HTERT RPE-1 (cell line): ENCODE results near the gene NOS1AP.
"Not testable (repeated sequence)": the region's sequence is repeated elsewhere in the genome, so short reads cannot be mapped to it uniquely, and the experiment has no call there.

Experiments used
- in situ Hi-C: fragments of 300-500 bp; cut with MboI; formaldehyde crosslinking; loops from 4 replicates; pipeline ENCODE4 v1.14.3; 2020; ENCODE audit warnings: low sequenced_read_pairs

The NOS1AP gene

DNA sequence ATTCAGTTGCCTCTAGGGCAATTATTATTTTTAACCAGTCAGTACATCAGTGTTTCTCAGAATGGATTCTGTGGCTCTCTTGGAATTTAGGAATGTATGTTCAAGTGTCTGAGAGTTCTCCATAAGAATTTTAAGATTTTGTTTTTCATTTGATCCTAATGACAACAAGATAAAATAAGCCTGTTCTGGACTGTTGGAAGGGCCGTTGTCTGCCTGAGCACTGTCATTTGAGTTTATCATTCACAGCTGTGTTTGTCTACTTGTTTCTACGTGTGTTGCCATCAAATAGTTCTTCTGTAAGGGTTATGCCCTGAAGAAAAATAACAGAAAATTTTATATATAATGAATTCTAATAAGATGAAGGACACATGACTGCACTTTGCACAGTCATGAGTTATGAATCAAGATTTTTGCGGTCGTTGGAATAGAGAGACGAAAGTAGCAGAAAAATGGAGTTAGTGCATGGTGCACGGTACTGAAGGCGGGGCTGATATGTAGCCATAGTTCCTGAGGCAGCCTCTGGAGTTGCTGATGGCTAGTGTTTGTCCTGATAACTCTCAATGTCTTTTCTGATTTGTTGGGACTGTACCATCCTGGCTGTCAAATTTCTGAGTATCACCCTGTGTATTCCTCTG is 92.5 kb downstream of the NOS1AP start:
- in situ Hi-C loops, result no loop called here

- in situ Hi-C loops, result no loop called here
Observed at GRCh38 chr1:162165528-162165927, 96.0 kb downstream of the NOS1AP start.

- in situ Hi-C loops, result no loop called here
Observed at GRCh38 chr1:162166917-162167615, 97.6 kb downstream of the NOS1AP start.

DNA sequence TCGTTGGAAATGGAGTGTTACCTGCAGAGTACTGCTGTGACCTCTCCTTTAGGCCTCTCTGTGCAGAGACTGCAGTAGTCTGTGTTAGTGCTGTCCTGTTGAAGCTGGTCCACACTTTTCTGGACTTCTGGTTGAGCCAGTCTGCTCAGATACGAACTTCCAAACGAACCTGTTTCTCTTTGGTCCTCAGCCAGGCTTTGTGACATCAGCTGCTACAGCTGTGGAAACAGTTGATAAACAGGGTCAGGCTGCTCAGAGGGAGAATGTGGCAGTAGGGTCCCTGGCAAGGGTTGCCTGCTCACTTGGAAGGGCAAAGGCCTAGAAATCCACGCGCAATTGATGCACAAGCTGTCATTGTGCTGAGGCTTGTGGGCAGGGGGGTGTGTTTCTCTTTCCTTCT is 98.8 kb downstream of the NOS1AP start:
- in situ Hi-C loops, result no loop called here

- in situ Hi-C loops, result no loop called here
Observed at GRCh38 chr1:162169031-162169790, 99.7 kb downstream of the NOS1AP start.

DNA sequence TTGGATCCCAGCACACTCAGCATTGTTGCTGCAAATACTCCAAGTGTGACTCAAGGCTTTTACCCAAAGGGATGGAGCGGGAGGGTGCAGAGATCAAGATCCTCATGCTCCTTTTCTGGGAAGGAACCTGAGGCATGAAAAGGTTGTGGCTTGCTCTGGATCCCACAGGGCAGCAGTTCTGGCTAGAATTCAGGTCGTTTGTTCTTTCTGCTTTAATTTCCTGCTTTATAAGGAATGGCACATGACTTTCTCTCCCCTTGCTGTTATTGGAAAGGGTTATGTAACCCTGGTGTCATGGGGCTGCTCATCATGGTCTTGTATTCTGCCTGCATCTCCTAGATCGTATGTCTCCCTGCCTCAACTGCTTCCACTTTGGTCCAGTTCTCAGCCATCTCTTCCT is 101.6 kb downstream of the NOS1AP start:
- in situ Hi-C loops, result no loop called here

- in situ Hi-C loops, result no loop called here
Observed at GRCh38 chr1:162172311-162173102, 103.0 kb downstream of the NOS1AP start.

DNA sequence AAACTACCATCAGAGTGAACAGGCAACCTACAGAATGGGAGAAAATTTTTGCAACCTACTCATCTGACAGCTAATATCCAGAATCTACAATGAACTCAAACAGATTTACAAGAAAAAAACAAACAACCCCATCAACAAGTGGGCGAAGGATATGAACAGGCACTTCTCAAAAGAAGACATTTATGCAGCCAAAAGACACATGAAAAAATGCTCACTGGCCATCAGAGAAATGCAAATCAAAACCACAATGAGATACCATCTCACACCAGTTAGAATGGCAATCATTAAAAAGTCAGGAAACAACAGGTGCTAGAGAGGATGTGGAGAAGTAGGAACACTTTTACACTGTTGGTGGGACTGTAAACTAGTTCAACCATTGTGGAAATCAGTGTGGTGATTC is 104.1 kb downstream of the NOS1AP start:
- in situ Hi-C loops, result not testable (repeated sequence)

DNA sequence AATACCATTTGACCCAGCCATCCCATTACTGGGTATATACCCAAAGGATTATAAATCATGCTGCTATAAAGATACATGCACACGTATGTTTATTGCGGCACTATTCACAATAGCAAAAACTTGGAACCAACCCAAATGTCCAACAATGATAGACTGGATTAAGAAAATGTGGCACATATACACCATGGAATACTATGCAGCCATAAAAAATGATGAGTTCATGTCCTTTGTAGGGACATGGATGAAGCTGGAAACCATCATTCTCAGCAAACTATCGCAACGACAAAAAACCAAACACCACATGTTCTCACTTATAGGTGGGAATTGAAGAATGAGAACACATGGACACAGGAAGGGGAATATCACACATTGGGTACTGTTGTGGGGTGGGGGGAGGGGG is 104.5 kb downstream of the NOS1AP start:
- in situ Hi-C loops, result not testable (repeated sequence)

GRCh38 chr1:162175379-162176081 is 106.0 kb downstream of the NOS1AP start:
- in situ Hi-C loops, result no loop called here

DNA sequence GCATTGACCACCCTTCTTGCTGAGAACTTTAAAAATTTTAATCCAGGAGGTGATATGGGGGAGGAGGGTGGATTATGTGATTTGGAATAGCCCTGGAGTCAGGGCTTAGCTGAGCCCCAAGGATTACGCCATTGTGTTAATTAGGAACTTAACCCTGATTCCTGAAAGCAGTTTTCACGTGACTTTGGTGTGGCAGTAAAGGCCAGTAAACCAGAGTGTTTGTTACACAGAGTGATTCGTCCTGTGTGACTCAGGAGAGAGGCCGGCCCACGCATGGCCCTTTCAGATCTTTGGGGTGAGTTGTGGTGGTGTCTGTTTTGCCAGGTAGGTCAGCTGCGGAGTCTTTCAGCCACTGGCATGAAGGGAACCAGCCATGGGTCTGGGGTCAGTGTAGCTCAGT is 107.6 kb downstream of the NOS1AP start:
- in situ Hi-C loops, result no loop called here

GRCh38 chr1:162178432-162178831 is 108.9 kb downstream of the NOS1AP start:
- in situ Hi-C loops, result no loop called here

- in situ Hi-C loops, result no loop called here
Observed at GRCh38 chr1:162179121-162179520, 109.6 kb downstream of the NOS1AP start.

- in situ Hi-C loops, result no loop called here
Observed at GRCh38 chr1:162180813-162181212, 111.3 kb downstream of the NOS1AP start.

GRCh38 chr1:162182090-162182489 is 112.6 kb downstream of the NOS1AP start:
- in situ Hi-C loops, result no loop called here

GRCh38 chr1:162185314-162186025 is 116.0 kb downstream of the NOS1AP start:
- in situ Hi-C loops, result no loop called here

GRCh38 chr1:162186026-162186374 is 116.5 kb downstream of the NOS1AP start:
- in situ Hi-C loops, result no loop called here

DNA sequence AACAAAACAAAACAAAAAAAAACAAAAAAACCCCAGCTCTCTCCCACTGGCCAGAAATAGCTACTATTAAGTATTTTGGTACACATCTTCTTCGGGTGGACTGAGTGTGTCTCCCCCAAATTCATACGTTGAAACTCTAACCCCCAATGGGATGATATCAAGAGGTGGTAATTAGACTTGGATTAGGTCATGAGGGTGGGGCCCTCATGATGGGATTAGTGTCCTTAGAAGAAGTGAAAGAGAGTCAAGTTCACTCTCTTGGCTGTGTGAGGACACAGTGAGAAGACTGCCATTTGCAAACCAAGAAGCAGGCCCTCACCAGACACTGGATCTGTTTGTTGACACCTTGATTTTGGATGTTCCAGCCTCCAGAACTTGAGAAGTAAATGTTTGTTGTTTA is 116.9 kb downstream of the NOS1AP start:
- in situ Hi-C loops, result no loop called here

DNA sequence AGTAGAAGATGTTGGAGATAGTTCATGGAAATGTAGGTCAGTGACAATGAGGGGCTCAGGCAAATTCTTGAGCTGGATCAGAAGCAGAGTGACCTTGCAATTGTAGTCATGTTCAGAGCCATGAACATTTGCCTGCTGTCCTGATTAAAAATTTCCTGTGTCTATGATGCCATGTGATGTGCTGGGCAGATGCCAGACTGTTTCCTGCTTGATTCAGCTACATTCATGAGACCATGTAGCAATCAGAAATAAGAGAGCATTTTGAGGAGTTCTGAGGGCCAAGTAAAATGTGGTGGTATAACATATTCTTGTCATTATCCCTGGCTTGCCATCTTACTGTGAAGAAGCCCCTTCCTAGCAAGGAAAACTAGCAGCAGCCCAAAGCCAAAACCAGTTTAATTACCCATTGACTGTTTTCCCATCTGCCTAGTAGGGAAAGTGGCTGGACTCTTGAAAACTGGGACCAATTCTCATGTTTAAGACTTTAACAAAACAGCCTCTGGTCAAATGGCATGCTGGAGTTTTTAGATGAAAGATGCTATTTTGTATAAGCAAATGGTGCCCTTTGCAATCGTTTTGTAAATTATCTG is 118.3 kb downstream of the NOS1AP start:
- in situ Hi-C loops, result no loop called here

DNA sequence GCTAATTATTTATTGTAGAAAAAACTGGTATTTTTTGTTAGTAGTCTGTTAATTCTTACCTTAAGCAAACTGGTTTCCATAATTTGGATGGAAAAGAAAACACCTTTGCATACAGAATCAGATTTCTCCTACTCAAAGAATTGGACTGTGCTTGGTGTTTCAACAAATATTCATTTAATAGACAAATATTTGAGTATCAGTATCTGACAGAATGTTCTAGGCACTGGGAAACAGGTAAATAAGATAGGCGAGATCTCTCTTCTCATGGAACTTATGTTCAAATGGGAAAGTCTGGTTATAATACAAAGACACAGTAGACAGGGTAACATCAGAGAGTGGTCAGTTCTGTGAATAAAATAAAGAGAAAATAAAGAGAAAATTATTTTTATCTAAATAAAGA is 119.9 kb downstream of the NOS1AP start:
- in situ Hi-C loops, result no loop called here
